Tibial nerve (tissue), 4 donors: Measurements from ENCODE around the gene GRIA1.

ENCODE experiments used
- CTCF ChIP-seq, 5 experiments: fragments of 200-600 bp in 3 of 5; fragments of 450-650 bp in 2 of 5; sonication (generic) in 3 of 5; IDR thresholded peaks; one replicate each; pipeline ENCODE4 v1.5.1; 2016 to 2019; ENCODE audit warnings: antibody characterized with exemption in 5 of 5, mild to moderate bottlenecking in 3 of 5, moderate library complexity in 2 of 5
- EP300 ChIP-seq, 2 donors: sonication (generic); formaldehyde crosslinking; IDR thresholded peaks; one replicate each; pipeline ENCODE4 v1.6.1; 2017; ENCODE audit warnings: antibody characterized with exemption in 2 of 2, mild to moderate bottlenecking in 1 of 2

- TF ChIP-seq EP300 (IDR thresholded peaks at IDR 0.05) = no peak
- TF ChIP-seq CTCF (IDR thresholded peaks at IDR 0.05) = no peak
Measured at GRCh38 chr5:153779836-153780235, 289.4 kb downstream of the GRIA1 start.
